Measurements from ENCODE around the gene PLCL1.

Gene PLCL1

GRCh38 chr2:197897960-197898678 lies 93.7 kb downstream of the PLCL1 start:
- TF ChIP-seq ZFX (IDR thresholded peaks at IDR 0.05; ENCODE audit: borderline replicate concordance): no peak
- no peak for TF ChIP-seq CTCF (IDR thresholded peaks at IDR 0.05)
- H3K27ac ChIP-seq: no peak overlapping the region

- H3K27ac ChIP-seq: no peak overlapping the region
- no peak for TF ChIP-seq CTCF (IDR thresholded peaks at IDR 0.05)
- no peak for TF ChIP-seq ZFX (IDR thresholded peaks at IDR 0.05; ENCODE audit: borderline replicate concordance)
These were observed 100.1 kb downstream of the PLCL1 start for GRCh38 chr2:197904446-197904845.

GRCh38 chr2:197908156-197908555 lies 103.8 kb downstream of the PLCL1 start:
- H3K27ac ChIP-seq: no peak overlapping the region
- TF ChIP-seq CTCF (IDR thresholded peaks at IDR 0.05): no peak
- TF ChIP-seq ZFX (IDR thresholded peaks at IDR 0.05; ENCODE audit: borderline replicate concordance): no peak

- H3K27ac ChIP-seq: no peak overlapping the region
- no peak for TF ChIP-seq ZFX (IDR thresholded peaks at IDR 0.05; ENCODE audit: borderline replicate concordance)
- TF ChIP-seq CTCF (IDR thresholded peaks at IDR 0.05): no peak
These were observed 104.8 kb downstream of the PLCL1 start for GRCh38 chr2:197908990-197909776.

- TF ChIP-seq CTCF (IDR thresholded peaks at IDR 0.05): no peak
- TF ChIP-seq ZFX (IDR thresholded peaks at IDR 0.05; ENCODE audit: borderline replicate concordance): no peak
- no peak overlapping the region for H3K27ac ChIP-seq
These were observed 107.3 kb downstream of the PLCL1 start for GRCh38 chr2:197911667-197912066.

GRCh38 chr2:197913084-197913483 lies 108.7 kb downstream of the PLCL1 start:
- no peak for TF ChIP-seq CTCF (IDR thresholded peaks at IDR 0.05)
- TF ChIP-seq ZFX (IDR thresholded peaks at IDR 0.05; ENCODE audit: borderline replicate concordance): no peak
- no peak overlapping the region for H3K27ac ChIP-seq

- no peak overlapping the region for H3K27ac ChIP-seq
- TF ChIP-seq CTCF (IDR thresholded peaks at IDR 0.05): no peak
- TF ChIP-seq ZFX (IDR thresholded peaks at IDR 0.05; ENCODE audit: borderline replicate concordance): no peak
These were observed 110.4 kb downstream of the PLCL1 start for GRCh38 chr2:197914778-197915177.

Measured in 22Rv1 (cell line).